Karpas-422 (cell line): Measurements from ENCODE around the gene HDAC4. TPM values are rescaled to one million over a fixed set of nuclear protein-coding genes. Genes with fewer than 3 reads are reported as not detected.

Experiments
- DNase-seq: peaks from one replicate; pipeline ENCODE4 v3.0.0-alpha.2; 2015
- H2AFZ ChIP-seq: fragments of 200-600 bp; sonication (generic); 2 replicates; pipeline ENCODE4 v1.6.1; 2014; ENCODE audit warnings: antibody characterized with exemption, low read length, mixed read lengths
- H3K27ac ChIP-seq: fragments of 200-600 bp; sonication (generic); 2 replicates; pipeline ENCODE4 v1.5.1; 2014; ENCODE audit warnings: mild to moderate bottlenecking, low read length, moderate library complexity
- H3K27me3 ChIP-seq: fragments of 200-600 bp; sonication (generic); 2 replicates; pipeline ENCODE4 v1.6.1; 2014; ENCODE audit warnings: low read length, mixed read lengths
- H3K36me3 ChIP-seq: fragments of 200-600 bp; sonication (generic); 2 replicates; pipeline ENCODE4 v1.6.1; 2014; ENCODE audit warnings: low read length, mixed read lengths; ENCODE audit not compliant: insufficient read depth
- H3K4me1 ChIP-seq: fragments of 200-600 bp; sonication (generic); 2 replicates; pipeline ENCODE4 v1.6.1; 2014; ENCODE audit warnings: mild to moderate bottlenecking, low read length, mixed read lengths
- H3K4me2 ChIP-seq: fragments of 200-600 bp; sonication (generic); 2 replicates; pipeline ENCODE4 v1.6.1; 2014; ENCODE audit warnings: low read length, low read depth, mild to moderate bottlenecking; ENCODE audit not compliant: poor library complexity, severe bottlenecking
- H3K4me3 ChIP-seq: fragments of 200-600 bp; sonication (generic); 2 replicates; pipeline ENCODE4 v1.5.1; 2014; ENCODE audit warnings: mild to moderate bottlenecking, antibody characterized with exemption, low read length, mixed read lengths
- H3K79me2 ChIP-seq: fragments of 200-600 bp; sonication (generic); 2 replicates; pipeline ENCODE4 v1.6.1; 2014; ENCODE audit warnings: mild to moderate bottlenecking, low read length, mixed read lengths
- H3K9ac ChIP-seq: fragments of 200-600 bp; sonication (generic); 2 replicates; pipeline ENCODE4 v1.6.0; 2014; ENCODE audit warnings: low read length
- H3K9me2 ChIP-seq: fragments of 200-600 bp; sonication (generic), shearing (Covaris generic); replicated peaks from 2 replicates; pipeline ENCODE4 v1.6.0; 2014; ENCODE audit warnings: mild to moderate bottlenecking, low read length, moderate library complexity; ENCODE audit not compliant: insufficient read depth
- H3K9me3 ChIP-seq: fragments of 300-700, 200-600 bp; sonication (generic); 2 replicates; pipeline ENCODE4 v1.6.1; 2014; ENCODE audit warnings: low read length, mixed read lengths
- H4K20me1 ChIP-seq: fragments of 200-600 bp; sonication (generic); 2 replicates; pipeline ENCODE4 v1.6.1; 2014; ENCODE audit warnings: mild to moderate bottlenecking, antibody characterized with exemption, low read length, low read depth; ENCODE audit not compliant: insufficient read depth
- total RNA-seq: library from RNA; depleted of rRNA; stranded (reverse); fragments of >200 nt; shearing (Covaris generic); gene quantifications from 2 replicates; pipeline ENCODE4 v1.2.3, GENCODE V29; 2014; ENCODE audit warnings: low replicate concordance

The HDAC4 gene
- total RNA-seq, 1 experiment from 2014 or later: 8.5 TPM

DNA sequence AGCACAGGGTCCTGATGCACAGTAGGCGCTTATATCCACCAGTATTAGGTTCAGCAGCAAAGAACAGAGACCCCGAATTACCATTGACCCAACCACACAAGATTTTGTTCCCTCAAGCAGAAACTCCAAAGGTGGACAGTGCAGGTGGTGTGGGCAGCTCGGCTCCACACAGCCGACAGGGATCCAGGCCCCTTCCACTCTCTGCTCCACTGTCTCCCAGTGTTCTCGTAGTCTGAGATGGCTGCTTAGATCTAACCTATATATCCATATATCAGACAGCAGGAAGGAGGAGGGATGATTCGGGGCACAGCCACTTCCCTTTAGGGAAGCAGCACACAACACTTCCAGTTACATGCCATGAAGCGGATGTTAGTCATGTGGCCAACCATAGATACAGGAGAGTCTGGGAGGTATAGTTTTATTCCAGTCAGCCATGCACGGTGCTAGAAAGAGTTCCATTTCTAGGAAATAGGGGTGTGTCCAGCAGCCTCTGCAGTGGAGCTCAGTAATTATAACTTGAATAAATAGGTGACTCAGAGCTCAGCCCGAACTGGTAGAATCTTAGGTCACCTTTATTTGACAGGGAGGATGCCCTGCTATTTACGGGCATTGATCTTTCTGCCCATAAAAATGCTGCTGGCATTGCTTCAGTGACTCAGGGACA, 394.1 kb downstream of the HDAC4 start:
- Histone ChIP-seq H3K27ac (no peak overlapping the region), H3K27me3 (no peaks in the 10 kb centered on the region), H3K9me3 (no peaks in the 10 kb centered on the region), H2AFZ (no peak overlapping the region), H3K4me3 (no peak overlapping the region), H3K79me2 (no peaks in the 10 kb centered on the region), H3K9ac (no peak overlapping the region), H3K36me3 (no peaks in the 10 kb centered on the region), H3K4me1 (no peaks in the 10 kb centered on the region), H3K9me2 (no peaks in the 10 kb centered on the region), H3K4me2 (no peak overlapping the region), H4K20me1 (no peaks in the 10 kb centered on the region)
- no peak for DNase-seq

DNA sequence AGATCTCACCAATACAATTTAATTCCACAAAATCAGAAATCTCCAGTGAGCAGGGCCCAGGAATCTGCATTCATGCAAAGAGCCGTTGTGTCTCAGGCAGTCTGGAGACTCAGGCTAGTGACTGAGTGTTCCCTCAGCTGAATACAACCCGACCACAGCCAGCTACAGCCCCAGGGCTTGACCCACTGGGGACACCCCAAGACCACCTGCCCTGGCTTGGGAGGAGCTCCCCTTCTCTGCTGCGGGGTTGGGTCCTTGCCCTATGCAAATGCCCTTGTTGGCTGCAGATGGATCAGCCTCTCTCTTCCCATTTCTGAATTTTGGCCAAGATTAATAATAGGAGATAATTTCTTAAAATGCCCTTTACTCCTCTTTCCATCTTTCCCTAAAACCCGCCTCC, 395.2 kb downstream of the HDAC4 start:
- Histone ChIP-seq H3K27me3 (no peaks in the 10 kb centered on the region), H3K79me2 (no peaks in the 10 kb centered on the region), H3K4me1 (no peaks in the 10 kb centered on the region), H3K9me3 (no peaks in the 10 kb centered on the region), H4K20me1 (no peaks in the 10 kb centered on the region), H2AFZ (no peak overlapping the region), H3K27ac (no peak overlapping the region), H3K9me2 (no peaks in the 10 kb centered on the region), H3K4me2 (no peak overlapping the region), H3K36me3 (no peaks in the 10 kb centered on the region), H3K9ac (no peak overlapping the region), H3K4me3 (no peak overlapping the region)
- DNase-seq: no peak

DNA sequence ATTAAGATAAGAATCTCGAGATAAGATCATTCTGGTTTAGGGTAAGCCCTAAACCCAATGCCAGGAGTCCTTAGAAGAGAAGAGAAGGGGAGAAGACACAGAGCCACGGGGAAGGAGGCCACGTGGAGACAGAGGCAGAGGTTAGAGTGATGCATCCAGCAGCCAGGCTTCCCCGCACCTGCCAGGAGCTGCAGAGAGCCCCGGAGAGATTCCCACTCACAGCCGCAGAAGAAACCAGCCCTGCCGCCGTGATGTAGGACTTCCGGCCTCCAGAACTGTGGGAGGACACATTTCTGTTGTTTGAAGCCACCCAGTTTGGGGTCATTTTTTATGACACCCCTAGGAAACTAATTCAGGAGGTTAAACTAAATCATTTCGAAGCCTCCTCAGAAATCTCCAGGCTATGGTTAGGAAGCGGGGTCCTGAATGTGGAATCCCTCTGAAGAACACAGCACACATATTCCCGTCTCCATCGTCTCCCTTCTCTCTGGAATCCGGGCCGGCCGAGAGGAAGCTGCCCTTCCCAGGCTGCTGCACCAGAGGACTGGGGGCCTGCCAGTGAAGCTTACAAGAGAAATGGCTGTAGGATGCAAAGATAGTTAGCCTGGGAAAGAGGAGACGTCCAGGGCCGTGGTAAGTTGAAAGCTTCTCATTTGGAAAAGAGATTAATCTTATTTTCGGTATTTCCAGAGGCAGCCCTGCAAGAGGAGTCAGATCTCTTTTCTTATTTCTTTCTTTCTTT, 396.4 kb downstream of the HDAC4 start:
- DNase-seq: no peak
- H3K4me2 ChIP-seq: no peak overlapping the region
- no peaks in the 10 kb centered on the region for H3K27me3 ChIP-seq
- H3K9ac ChIP-seq: no peak overlapping the region
- no peak overlapping the region for H3K4me3 ChIP-seq
- no peaks in the 10 kb centered on the region for H3K4me1 ChIP-seq
- H2AFZ ChIP-seq: no peak overlapping the region
- no peaks in the 10 kb centered on the region for H3K9me3 ChIP-seq
- no peak overlapping the region for H3K27ac ChIP-seq
- H3K9me2 ChIP-seq: no peaks in the 10 kb centered on the region
- H3K79me2 ChIP-seq: no peaks in the 10 kb centered on the region
- H4K20me1 ChIP-seq: no peaks in the 10 kb centered on the region
- H3K36me3 ChIP-seq: no peaks in the 10 kb centered on the region

DNA sequence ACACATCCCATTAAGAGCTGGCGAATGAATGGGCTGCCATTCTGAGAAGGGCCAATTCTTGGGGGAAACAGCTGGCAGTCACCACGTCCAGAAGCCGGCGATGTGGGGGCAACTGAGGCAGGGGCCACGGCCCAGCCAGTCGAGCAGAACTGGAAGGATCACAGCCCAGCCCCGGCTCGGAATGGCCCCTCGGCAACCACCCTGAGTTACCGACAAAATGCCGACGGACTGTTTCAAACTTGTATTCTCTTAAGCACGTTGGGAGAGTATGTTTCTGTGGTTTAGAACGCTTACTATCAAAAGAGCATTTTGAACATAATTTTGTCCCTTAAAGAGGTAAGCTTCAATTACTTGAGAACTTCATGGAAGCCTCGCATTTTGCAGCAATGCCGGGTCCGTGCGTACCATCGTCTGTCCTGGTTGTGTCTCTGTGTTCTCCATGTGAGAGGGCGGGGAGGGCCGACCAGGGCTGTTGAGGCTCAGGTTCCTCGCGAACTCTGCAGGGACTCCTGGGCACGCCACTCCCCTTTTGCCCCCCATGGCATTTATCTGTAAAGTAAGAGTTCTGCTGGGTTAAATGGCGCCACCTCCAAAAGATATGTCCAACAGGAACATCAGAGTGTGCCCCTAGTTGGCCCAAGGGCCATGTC, 397.1 kb downstream of the HDAC4 start:
- Histone ChIP-seq H3K4me2 (no peak overlapping the region), H3K9ac (no peak overlapping the region), H3K9me2 (no peaks in the 10 kb centered on the region), H2AFZ (no peak overlapping the region), H3K36me3 (no peaks in the 10 kb centered on the region), H3K27me3 (no peaks in the 10 kb centered on the region), H3K9me3 (no peaks in the 10 kb centered on the region), H3K79me2 (no peaks in the 10 kb centered on the region), H4K20me1 (no peaks in the 10 kb centered on the region), H3K4me1 (no peaks in the 10 kb centered on the region), H3K4me3 (no peak overlapping the region), H3K27ac (no peak overlapping the region)
- no peak for DNase-seq

DNA sequence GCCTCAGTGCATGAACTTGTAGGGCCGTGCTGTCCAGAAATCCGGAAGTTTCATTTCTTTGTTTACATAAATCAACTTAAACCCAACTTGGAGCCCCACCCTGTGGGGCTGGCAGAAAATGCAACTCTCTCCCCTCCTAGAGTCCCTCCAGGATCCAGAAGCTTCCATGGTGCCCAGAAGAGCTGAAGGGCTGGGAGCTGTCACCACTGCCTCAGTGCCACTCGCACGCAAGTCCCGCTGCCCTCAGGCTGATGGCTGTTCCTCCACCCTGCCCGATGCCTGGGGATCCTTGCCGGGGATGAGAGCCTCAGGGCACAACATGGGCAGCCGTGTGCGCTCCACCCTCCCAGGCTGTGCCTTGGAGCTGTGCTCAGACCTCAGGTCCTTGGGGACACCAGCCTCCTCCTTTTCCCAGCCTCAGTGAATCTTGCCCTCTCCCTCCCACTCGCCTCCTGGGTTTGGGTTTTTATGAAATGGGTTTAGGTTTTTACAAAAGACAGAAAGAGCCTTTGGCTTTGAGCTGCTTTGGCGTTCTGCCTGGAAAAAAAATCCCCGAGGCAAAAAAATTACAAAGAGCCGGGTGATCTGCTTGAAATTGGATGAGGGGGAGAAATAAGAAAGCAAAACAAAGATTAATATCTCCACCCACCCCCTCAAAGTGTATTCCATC, 397.7 kb downstream of the HDAC4 start:
- Histone ChIP-seq H3K4me2 (no peak overlapping the region), H3K27me3 (no peaks in the 10 kb centered on the region), H3K36me3 (no peaks in the 10 kb centered on the region), H3K9me3 (no peaks in the 10 kb centered on the region), H3K4me3 (no peak overlapping the region), H3K9ac (no peak overlapping the region), H3K27ac (no peak overlapping the region), H4K20me1 (no peaks in the 10 kb centered on the region), H2AFZ (no peak overlapping the region), H3K79me2 (no peaks in the 10 kb centered on the region), H3K9me2 (no peaks in the 10 kb centered on the region), H3K4me1 (no peaks in the 10 kb centered on the region)
- no peak for DNase-seq

DNA sequence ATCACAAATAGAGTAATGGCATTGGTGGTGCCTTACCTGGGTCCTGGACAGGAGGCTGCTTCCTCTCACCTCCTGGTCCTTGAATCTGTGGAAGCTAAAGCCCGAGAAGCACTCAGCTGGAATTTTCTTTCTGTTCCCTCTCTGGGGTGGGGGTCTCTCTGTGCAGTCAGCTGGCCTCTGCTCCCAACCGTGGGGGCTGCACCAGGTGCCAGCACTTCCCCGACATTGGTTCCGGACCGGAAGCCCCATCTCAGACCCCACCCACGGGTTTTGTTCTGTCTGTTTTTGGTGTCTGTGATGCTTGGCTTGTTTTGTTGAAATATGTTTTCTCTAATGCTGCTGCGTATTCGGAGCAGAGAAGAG, 398.2 kb downstream of the HDAC4 start:
- no peak for DNase-seq
- Histone ChIP-seq H3K4me3 (no peak overlapping the region), H3K79me2 (no peaks in the 10 kb centered on the region), H3K9me3 (no peaks in the 10 kb centered on the region), H3K4me2 (no peak overlapping the region), H3K27ac (no peak overlapping the region), H3K4me1 (no peaks in the 10 kb centered on the region), H3K27me3 (no peaks in the 10 kb centered on the region), H3K36me3 (no peaks in the 10 kb centered on the region), H4K20me1 (no peaks in the 10 kb centered on the region), H3K9ac (no peak overlapping the region), H3K9me2 (no peaks in the 10 kb centered on the region), H2AFZ (no peak overlapping the region)

DNA sequence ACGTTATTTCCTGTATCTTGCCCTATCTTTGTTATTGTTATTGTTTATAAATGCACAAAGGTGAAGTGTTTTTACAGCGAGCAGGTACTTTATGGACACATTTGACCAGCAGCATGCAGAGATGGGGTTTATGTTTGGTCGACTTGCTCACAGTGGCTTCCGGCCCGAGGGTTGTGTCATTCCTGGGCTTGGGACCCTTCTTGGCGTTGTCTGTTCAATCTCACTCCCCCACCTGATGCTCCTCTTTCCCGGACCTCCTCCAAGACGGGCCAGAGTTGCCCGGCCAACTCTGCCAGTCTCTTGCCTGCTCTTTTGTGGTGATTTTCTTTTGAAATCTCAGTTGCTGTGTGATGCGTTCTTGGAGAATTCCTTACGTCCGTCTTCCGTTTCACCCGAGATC, 399.0 kb downstream of the HDAC4 start:
- H4K20me1 ChIP-seq: no peaks in the 10 kb centered on the region
- H3K27ac ChIP-seq: no peak overlapping the region
- H3K79me2 ChIP-seq: no peaks in the 10 kb centered on the region
- no peaks in the 10 kb centered on the region for H3K4me1 ChIP-seq
- H3K4me3 ChIP-seq: no peak overlapping the region
- no peaks in the 10 kb centered on the region for H3K36me3 ChIP-seq
- no peak overlapping the region for H3K9ac ChIP-seq
- DNase-seq: no peak
- H3K4me2 ChIP-seq: no peak overlapping the region
- H3K9me2 ChIP-seq: no peaks in the 10 kb centered on the region
- no peak overlapping the region for H2AFZ ChIP-seq
- no peaks in the 10 kb centered on the region for H3K9me3 ChIP-seq
- H3K27me3 ChIP-seq: no peaks in the 10 kb centered on the region

DNA sequence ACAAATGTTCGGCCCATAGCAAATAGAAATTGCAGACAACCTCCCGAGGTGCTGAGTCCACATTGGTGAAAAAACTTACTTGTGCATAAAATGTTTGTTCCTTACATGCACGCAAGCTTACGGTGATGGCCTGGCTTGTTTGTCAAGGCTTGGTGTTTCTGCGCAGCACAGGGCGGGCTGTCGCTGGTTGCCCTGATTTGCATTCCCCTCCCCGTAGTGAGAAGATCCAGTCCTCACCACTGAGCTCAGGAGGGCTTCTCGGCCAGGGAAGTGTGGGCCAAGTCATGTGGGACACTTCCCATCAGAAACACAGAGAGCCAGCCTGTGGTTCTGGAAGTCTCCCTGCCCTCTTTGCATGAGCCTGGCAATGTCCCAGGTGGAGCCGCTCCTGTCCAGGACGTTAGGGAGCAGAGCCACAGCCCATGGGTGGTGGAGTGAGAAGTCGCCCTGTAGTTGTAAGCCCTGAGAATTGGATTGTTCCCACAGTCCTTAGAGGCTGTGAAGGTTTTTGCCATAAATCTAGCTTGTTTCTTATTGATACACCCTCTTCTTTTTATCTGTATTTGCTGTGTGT, 400.2 kb downstream of the HDAC4 start:
- no peaks in the 10 kb centered on the region for H3K36me3 ChIP-seq
- no peak overlapping the region for H2AFZ ChIP-seq
- no peaks in the 10 kb centered on the region for H3K79me2 ChIP-seq
- H3K4me2 ChIP-seq: no peak overlapping the region
- no peaks in the 10 kb centered on the region for H3K27me3 ChIP-seq
- H3K27ac ChIP-seq: no peak overlapping the region
- no peaks in the 10 kb centered on the region for H3K9me3 ChIP-seq
- no peak overlapping the region for H3K4me3 ChIP-seq
- H3K9me2 ChIP-seq: no peaks in the 10 kb centered on the region
- DNase-seq: no peak
- H3K4me1 ChIP-seq: no peaks in the 10 kb centered on the region
- no peak overlapping the region for H3K9ac ChIP-seq
- no peaks in the 10 kb centered on the region for H4K20me1 ChIP-seq
